ENCODE measurements around the gene SRA1. TPM values are rescaled to one million over a fixed set of nuclear protein-coding genes. Genes with fewer than 3 reads are reported as not detected.

Gene SRA1
- total and polyA plus RNA-seq, 2 of the 8 experiments (the other 6 are each of a cell fraction or from before 2014, with no cell fraction given) = 27.4 to 39.4 TPM

DNA sequence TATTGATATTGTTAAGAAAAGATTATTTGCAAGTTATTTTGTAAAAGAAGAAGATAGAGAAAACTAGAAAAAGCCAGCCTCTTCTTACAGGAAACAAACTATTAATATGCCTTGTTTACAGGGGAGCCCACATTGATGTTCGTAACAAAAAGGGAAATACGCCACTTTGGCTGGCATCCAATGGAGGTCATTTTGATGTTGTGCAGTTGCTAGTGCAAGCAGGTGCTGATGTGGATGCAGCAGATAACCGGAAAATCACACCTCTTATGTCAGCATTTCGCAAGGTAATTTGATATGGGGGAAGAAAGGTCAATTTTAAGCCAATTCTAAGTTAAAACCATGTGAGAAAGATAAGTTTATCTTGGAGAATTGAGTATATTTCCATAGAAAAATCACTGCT, 47.4 kb downstream of the SRA1 start (continued):
- TF ChIP-seq, protein P1, sequence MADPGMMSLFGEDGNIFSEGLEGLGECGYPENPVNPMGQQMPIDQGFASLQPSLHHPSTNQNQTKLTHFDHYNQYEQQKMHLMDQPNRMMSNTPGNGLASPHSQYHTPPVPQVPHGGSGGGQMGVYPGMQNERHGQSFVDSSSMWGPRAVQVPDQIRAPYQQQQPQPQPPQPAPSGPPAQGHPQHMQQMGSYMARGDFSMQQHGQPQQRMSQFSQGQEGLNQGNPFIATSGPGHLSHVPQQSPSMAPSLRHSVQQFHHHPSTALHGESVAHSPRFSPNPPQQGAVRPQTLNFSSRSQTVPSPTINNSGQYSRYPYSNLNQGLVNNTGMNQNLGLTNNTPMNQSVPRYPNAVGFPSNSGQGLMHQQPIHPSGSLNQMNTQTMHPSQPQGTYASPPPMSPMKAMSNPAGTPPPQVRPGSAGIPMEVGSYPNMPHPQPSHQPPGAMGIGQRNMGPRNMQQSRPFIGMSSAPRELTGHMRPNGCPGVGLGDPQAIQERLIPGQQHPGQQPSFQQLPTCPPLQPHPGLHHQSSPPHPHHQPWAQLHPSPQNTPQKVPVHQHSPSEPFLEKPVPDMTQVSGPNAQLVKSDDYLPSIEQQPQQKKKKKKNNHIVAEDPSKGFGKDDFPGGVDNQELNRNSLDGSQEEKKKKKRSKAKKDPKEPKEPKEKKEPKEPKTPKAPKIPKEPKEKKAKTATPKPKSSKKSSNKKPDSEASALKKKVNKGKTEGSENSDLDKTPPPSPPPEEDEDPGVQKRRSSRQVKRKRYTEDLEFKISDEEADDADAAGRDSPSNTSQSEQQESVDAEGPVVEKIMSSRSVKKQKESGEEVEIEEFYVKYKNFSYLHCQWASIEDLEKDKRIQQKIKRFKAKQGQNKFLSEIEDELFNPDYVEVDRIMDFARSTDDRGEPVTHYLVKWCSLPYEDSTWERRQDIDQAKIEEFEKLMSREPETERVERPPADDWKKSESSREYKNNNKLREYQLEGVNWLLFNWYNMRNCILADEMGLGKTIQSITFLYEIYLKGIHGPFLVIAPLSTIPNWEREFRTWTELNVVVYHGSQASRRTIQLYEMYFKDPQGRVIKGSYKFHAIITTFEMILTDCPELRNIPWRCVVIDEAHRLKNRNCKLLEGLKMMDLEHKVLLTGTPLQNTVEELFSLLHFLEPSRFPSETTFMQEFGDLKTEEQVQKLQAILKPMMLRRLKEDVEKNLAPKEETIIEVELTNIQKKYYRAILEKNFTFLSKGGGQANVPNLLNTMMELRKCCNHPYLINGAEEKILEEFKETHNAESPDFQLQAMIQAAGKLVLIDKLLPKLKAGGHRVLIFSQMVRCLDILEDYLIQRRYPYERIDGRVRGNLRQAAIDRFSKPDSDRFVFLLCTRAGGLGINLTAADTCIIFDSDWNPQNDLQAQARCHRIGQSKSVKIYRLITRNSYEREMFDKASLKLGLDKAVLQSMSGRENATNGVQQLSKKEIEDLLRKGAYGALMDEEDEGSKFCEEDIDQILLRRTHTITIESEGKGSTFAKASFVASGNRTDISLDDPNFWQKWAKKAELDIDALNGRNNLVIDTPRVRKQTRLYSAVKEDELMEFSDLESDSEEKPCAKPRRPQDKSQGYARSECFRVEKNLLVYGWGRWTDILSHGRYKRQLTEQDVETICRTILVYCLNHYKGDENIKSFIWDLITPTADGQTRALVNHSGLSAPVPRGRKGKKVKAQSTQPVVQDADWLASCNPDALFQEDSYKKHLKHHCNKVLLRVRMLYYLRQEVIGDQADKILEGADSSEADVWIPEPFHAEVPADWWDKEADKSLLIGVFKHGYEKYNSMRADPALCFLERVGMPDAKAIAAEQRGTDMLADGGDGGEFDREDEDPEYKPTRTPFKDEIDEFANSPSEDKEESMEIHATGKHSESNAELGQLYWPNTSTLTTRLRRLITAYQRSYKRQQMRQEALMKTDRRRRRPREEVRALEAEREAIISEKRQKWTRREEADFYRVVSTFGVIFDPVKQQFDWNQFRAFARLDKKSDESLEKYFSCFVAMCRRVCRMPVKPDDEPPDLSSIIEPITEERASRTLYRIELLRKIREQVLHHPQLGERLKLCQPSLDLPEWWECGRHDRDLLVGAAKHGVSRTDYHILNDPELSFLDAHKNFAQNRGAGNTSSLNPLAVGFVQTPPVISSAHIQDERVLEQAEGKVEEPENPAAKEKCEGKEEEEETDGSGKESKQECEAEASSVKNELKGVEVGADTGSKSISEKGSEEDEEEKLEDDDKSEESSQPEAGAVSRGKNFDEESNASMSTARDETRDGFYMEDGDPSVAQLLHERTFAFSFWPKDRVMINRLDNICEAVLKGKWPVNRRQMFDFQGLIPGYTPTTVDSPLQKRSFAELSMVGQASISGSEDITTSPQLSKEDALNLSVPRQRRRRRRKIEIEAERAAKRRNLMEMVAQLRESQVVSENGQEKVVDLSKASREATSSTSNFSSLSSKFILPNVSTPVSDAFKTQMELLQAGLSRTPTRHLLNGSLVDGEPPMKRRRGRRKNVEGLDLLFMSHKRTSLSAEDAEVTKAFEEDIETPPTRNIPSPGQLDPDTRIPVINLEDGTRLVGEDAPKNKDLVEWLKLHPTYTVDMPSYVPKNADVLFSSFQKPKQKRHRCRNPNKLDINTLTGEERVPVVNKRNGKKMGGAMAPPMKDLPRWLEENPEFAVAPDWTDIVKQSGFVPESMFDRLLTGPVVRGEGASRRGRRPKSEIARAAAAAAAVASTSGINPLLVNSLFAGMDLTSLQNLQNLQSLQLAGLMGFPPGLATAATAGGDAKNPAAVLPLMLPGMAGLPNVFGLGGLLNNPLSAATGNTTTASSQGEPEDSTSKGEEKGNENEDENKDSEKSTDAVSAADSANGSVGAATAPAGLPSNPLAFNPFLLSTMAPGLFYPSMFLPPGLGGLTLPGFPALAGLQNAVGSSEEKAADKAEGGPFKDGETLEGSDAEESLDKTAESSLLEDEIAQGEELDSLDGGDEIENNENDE (IDR thresholded peaks at IDR 0.05; ENCODE audit: insufficient replicate concordance, low read length) = no peak
- TF ChIP-seq, protein P2, sequence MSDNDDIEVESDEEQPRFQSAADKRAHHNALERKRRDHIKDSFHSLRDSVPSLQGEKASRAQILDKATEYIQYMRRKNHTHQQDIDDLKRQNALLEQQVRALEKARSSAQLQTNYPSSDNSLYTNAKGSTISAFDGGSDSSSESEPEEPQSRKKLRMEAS (IDR thresholded peaks at IDR 0.05) = no peak

Data from H1 (cell line).